GM06990 (cell line): Measurements from ENCODE around the gene CDCA3.

Experiments
- DNase-seq: peaks from one replicate; pipeline ENCODE4 v3.0.0-alpha.2; 2011; ENCODE audit not compliant: insufficient read length; ENCODE audit errors: extremely low read depth
- H3K27me3 ChIP-seq: replicated peaks from 2 replicates; pipeline ENCODE4 v1.6.0; 2011; ENCODE audit warnings: low read length; ENCODE audit not compliant: control insufficient read depth, insufficient read depth
- H3K36me3 ChIP-seq: 2 replicates; pipeline ENCODE4 v1.5.1; 2011; ENCODE audit warnings: low read length; ENCODE audit not compliant: control insufficient read depth, insufficient read depth
- H3K4me3 ChIP-seq: replicated peaks from 2 replicates; pipeline ENCODE4 v1.5.1; 2011; ENCODE audit warnings: low read depth, mild to moderate bottlenecking, control low read depth, low read length
- TF ChIP-seq, protein P1 (sequence below): IDR thresholded peaks from 2 replicates; pipeline ENCODE4 v1.5.1; 2011; ENCODE audit warnings: low read length, control low read depth, mild to moderate bottlenecking, inconsistent platforms; ENCODE audit not compliant: insufficient read depth, poor library complexity, severe bottlenecking

The CDCA3 gene

DNA sequence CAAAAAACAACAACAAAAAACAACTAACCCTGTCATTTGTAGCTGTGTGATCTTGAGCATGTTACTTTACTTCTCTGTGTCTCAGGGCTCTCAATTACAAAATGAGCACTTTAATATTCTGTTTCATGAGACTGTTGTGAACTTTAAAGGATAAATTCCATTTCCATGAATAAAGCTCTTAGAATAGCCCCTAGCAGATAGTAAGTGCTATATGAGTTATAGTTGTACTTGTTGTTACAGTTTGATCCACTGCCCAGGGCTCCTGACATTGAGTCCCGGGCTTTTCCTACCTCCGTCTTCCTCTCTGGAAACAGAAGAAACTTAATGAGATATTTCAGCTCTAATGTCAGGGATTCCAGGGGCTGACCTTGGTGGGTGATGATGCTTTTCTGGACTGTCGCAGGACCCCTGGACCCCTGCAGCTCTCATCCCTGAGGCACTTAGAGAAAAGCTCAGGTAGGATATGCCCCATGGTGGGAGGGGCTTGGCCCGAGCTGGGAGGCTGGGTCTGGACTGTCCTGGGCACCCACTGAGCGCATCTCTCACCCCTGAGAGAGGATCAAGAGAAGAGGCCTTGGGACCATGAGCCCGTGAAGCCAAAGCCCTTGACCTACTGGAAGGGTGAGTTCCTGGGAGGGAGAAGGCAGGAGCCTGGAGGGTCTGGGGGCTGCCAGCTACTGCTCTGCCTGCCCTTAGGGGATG, 17.7 kb downstream of the CDCA3 start:
- Histone ChIP-seq H3K27me3 (peaks cover 3% of the 10 kb centered on the region), H3K4me3 (no peak overlapping the region), H3K36me3 (no peaks in the 10 kb centered on the region)
- TF ChIP-seq, protein P1, sequence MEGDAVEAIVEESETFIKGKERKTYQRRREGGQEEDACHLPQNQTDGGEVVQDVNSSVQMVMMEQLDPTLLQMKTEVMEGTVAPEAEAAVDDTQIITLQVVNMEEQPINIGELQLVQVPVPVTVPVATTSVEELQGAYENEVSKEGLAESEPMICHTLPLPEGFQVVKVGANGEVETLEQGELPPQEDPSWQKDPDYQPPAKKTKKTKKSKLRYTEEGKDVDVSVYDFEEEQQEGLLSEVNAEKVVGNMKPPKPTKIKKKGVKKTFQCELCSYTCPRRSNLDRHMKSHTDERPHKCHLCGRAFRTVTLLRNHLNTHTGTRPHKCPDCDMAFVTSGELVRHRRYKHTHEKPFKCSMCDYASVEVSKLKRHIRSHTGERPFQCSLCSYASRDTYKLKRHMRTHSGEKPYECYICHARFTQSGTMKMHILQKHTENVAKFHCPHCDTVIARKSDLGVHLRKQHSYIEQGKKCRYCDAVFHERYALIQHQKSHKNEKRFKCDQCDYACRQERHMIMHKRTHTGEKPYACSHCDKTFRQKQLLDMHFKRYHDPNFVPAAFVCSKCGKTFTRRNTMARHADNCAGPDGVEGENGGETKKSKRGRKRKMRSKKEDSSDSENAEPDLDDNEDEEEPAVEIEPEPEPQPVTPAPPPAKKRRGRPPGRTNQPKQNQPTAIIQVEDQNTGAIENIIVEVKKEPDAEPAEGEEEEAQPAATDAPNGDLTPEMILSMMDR: no peak
- DNase-seq: no peak

DNA sequence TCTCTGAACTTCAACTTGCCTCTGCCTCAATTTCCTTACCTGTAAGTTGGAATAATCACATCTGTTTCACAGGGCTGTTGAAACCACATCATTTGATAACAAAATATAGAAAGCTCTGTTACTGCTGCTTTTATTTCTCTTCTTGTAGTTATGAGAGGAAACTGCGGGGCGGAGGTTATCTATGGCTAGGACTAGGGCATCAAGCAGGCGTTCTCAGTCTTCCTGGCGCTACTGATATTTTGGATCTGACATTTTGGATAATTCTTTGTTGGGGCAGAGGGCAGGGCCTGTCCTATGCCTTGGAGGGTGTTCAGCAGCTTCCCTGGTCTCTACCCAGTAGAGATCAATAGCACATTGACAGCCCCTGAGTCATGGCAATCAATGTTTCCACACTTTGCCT, 19.0 kb downstream of the CDCA3 start:
- Histone ChIP-seq H3K36me3 (no peaks in the 10 kb centered on the region), H3K27me3 (peaks cover 3% of the 10 kb centered on the region), H3K4me3 (no peak overlapping the region)
- TF ChIP-seq, protein P1: no peak
- no peak for DNase-seq

DNA sequence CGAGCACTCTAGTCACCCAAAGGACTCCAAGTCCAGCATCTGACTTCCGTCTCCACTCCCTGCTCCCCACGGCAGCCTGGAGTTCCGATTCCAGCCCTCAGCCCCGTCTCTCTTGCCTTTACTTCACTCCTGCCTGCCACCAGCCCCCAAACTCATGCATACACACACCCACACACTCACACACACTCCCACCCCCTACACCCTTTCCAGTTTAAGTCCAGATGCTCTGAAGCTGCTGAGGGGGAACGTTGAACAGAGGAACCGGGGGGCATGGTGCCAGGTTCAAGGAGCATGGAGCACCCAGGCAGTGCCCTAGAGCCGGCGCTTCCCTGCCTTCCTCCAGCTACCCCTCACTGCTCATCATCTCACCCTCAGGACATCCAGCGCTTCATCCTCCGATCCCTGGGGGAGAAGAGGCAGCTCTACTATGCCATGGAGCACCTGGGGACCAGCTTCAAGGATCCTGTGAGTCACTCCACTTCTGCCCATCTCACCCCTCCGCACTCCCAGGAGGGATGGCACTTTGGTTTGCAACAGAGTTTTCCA, 19.6 kb downstream of the CDCA3 start:
- H3K4me3 ChIP-seq: no peak overlapping the region
- no peaks in the 10 kb centered on the region for H3K36me3 ChIP-seq
- H3K27me3 ChIP-seq: peaks cover 3% of the 10 kb centered on the region
- TF ChIP-seq, protein P1: no peak
- DNase-seq: no peak

DNA sequence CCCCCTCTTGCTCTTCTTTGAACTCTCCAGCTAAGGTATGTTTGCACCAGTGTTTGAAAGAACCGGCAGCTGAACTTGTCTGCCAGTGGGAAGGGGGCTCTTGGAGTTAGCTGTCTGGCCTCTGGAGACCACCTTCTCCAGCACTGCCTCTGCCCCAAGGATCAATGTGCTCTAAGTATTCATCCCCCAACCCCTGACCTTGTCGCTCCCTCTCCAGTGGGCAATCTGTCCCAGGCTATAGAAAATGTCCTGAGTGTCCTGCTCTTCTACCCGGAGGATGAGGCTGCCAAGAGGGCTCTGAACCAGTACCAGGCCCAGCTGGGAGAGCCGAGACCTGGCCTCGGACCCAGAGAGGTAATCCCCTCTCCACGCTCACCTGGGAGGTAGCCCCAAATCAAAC, 20.1 kb downstream of the CDCA3 start:
- TF ChIP-seq, protein P1: no peak
- H3K27me3 ChIP-seq: peaks cover 3% of the 10 kb centered on the region
- no peaks in the 10 kb centered on the region for H3K36me3 ChIP-seq
- H3K4me3 ChIP-seq: no peak overlapping the region
- DNase-seq: no peak

DNA sequence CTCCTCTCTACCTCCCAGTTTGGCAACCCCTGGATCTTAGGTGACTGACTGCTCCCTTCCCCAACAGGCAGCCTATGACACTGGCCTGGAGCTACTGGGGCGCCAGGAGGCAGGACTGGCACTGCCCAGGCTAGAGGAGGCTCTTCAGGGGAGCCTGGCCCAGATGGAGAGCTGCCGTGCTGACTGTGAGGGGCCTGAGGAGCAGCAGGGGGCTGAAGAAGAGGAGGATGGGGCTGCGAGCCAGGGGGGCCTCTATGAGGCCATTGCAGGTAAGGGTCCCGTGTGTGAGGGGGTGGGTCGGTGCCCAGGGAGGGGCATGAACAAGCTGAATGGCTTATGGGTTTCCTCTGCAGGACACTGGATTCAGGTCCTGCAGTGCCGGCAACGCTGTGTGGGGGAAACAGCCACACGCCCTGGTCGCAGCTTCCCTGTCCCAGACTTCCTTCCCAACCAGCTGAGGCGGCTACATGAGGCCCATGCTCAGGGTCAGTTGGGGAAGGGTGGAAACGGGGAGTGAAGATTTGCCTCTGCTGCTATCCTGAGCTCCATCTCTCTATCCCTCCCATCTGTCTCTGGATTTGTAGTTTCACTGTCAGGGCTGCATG, 20.7 kb downstream of the CDCA3 start:
- H3K4me3 ChIP-seq: no peak overlapping the region
- no peak for DNase-seq
- TF ChIP-seq, protein P1: no peak
- no peaks in the 10 kb centered on the region for H3K36me3 ChIP-seq
- H3K27me3 ChIP-seq: peaks cover 3% of the 10 kb centered on the region
